ENCODE measurements around the gene P2RY6.

P2RY6 gene

GRCh38 chr11:73295241-73295995, 23.3 kb downstream of the P2RY6 start:
- H3K36me3 ChIP-seq (ENCODE audit: insufficient read depth), result no peaks in the 10 kb centered on the region
- peak; percentile 98 for TF ChIP-seq CTCF (conservative IDR thresholded peaks at IDR 0.05; ENCODE audit: low read depth, low read length)
- H3K9ac ChIP-seq, result no peak overlapping the region
- H3K4me3 ChIP-seq (IDR thresholded peaks at IDR 0.05; ENCODE audit: insufficient read depth, low read depth, low read length), result no peak overlapping the region
- H3K4me1 ChIP-seq (ENCODE audit: low read depth, poor library complexity, severe bottlenecking), result no peaks in the 10 kb centered on the region
- H3K4me2 ChIP-seq, result no peak overlapping the region
- no peaks in the 10 kb centered on the region for H4K20me1 ChIP-seq (ENCODE audit: insufficient read depth)
- H3K27ac ChIP-seq, result no peak overlapping the region
- H3K79me2 ChIP-seq (ENCODE audit: insufficient read depth, low read depth), result no peaks in the 10 kb centered on the region
- H3K27me3 ChIP-seq (ENCODE audit: insufficient read depth, low read depth), result no peaks in the 10 kb centered on the region
- peak overlapping the region; percentile 39; the same call in 1 of the 2 replicates for H2AFZ ChIP-seq (ENCODE audit: low read depth)

GRCh38 chr11:73295996-73296318, 23.8 kb downstream of the P2RY6 start:
- H3K27ac ChIP-seq, result no peak overlapping the region
- no peaks in the 10 kb centered on the region for H3K36me3 ChIP-seq (ENCODE audit: insufficient read depth)
- no peaks in the 10 kb centered on the region for H4K20me1 ChIP-seq (ENCODE audit: insufficient read depth)
- H3K9ac ChIP-seq, result no peak overlapping the region
- no peaks in the 10 kb centered on the region for H3K4me1 ChIP-seq (ENCODE audit: low read depth, poor library complexity, severe bottlenecking)
- no peak overlapping the region for H3K4me3 ChIP-seq (IDR thresholded peaks at IDR 0.05; ENCODE audit: insufficient read depth, low read depth, low read length)
- TF ChIP-seq CTCF (conservative IDR thresholded peaks at IDR 0.05; ENCODE audit: low read depth, low read length), result no peak
- H3K4me2 ChIP-seq, result no peak overlapping the region
- no peak overlapping the region for H2AFZ ChIP-seq (ENCODE audit: low read depth)
- H3K79me2 ChIP-seq (ENCODE audit: insufficient read depth, low read depth), result no peaks in the 10 kb centered on the region
- H3K27me3 ChIP-seq (ENCODE audit: insufficient read depth, low read depth), result no peaks in the 10 kb centered on the region

GRCh38 chr11:73296501-73297230, 24.5 kb downstream of the P2RY6 start:
- Histone ChIP-seq H2AFZ (ENCODE audit: low read depth) (no peak overlapping the region), H3K27me3 (ENCODE audit: insufficient read depth, low read depth) (no peaks in the 10 kb centered on the region), H3K4me3 (IDR thresholded peaks at IDR 0.05; ENCODE audit: insufficient read depth, low read depth, low read length) (no peak overlapping the region), H3K36me3 (ENCODE audit: insufficient read depth) (no peaks in the 10 kb centered on the region), H3K4me1 (ENCODE audit: low read depth, poor library complexity, severe bottlenecking) (no peaks in the 10 kb centered on the region), H3K27ac (no peak overlapping the region), H3K4me2 (no peak overlapping the region), H3K9ac (no peak overlapping the region), H4K20me1 (ENCODE audit: insufficient read depth) (no peaks in the 10 kb centered on the region), H3K79me2 (ENCODE audit: insufficient read depth, low read depth) (no peaks in the 10 kb centered on the region)
- TF ChIP-seq CTCF (conservative IDR thresholded peaks at IDR 0.05; ENCODE audit: low read depth, low read length), result no peak

GRCh38 chr11:73297231-73297590, 25.1 kb downstream of the P2RY6 start:
- TF ChIP-seq CTCF (conservative IDR thresholded peaks at IDR 0.05; ENCODE audit: low read depth, low read length), result no peak
- no peaks in the 10 kb centered on the region for H3K79me2 ChIP-seq (ENCODE audit: insufficient read depth, low read depth)
- H3K4me3 ChIP-seq (IDR thresholded peaks at IDR 0.05; ENCODE audit: insufficient read depth, low read depth, low read length), result no peak overlapping the region
- H4K20me1 ChIP-seq (ENCODE audit: insufficient read depth), result no peaks in the 10 kb centered on the region
- no peak overlapping the region for H2AFZ ChIP-seq (ENCODE audit: low read depth)
- H3K4me2 ChIP-seq, result no peak overlapping the region
- H3K9ac ChIP-seq, result no peak overlapping the region
- no peaks in the 10 kb centered on the region for H3K36me3 ChIP-seq (ENCODE audit: insufficient read depth)
- H3K27ac ChIP-seq, result no peak overlapping the region
- no peaks in the 10 kb centered on the region for H3K27me3 ChIP-seq (ENCODE audit: insufficient read depth, low read depth)
- H3K4me1 ChIP-seq (ENCODE audit: low read depth, poor library complexity, severe bottlenecking), result no peaks in the 10 kb centered on the region
